ENCODE results near the gene USP15.
A peak's percentile ranks its signal among the peaks of the same experiment; 100 is the strongest.

USP15 gene

GRCh38 chr12:62285284-62285683 is 25.1 kb downstream of the USP15 start:
- DNase-seq, result no peak

GRCh38 chr12:62288328-62288727 is 28.1 kb downstream of the USP15 start:
- DNase-seq, result no peak

- no peak for DNase-seq
These were observed 30.6 kb downstream of the USP15 start for GRCh38 chr12:62290846-62291245.

- peak; percentile 15 to 27 for DNase-seq
These were observed 31.9 kb downstream of the USP15 start for GRCh38 chr12:62291864-62292760.

- no peak for DNase-seq
These were observed 32.6 kb downstream of the USP15 start for GRCh38 chr12:62292761-62293344.

- DNase-seq, result no peak
These were observed 34.2 kb downstream of the USP15 start for GRCh38 chr12:62294378-62294777.

GRCh38 chr12:62296001-62296400 is 35.8 kb downstream of the USP15 start:
- DNase-seq, result no peak

- no peak for DNase-seq
These were observed 37.1 kb downstream of the USP15 start for GRCh38 chr12:62297321-62297720.

GRCh38 chr12:62299617-62300016 is 39.4 kb downstream of the USP15 start:
- no peak for DNase-seq

GRCh38 chr12:62301080-62301798 is 41.0 kb downstream of the USP15 start:
- no peak for DNase-seq

- DNase-seq, result no peak
These were observed 41.6 kb downstream of the USP15 start for GRCh38 chr12:62301799-62302133.

GRCh38 chr12:62304560-62304959 is 44.4 kb downstream of the USP15 start:
- no peak for DNase-seq

- no peak for DNase-seq
These were observed 45.6 kb downstream of the USP15 start for GRCh38 chr12:62305778-62306177.

- DNase-seq, result no peak
These were observed 46.6 kb downstream of the USP15 start for GRCh38 chr12:62306569-62307530.

- DNase-seq, result no peak
These were observed 48.0 kb downstream of the USP15 start for GRCh38 chr12:62308201-62308600.

GRCh38 chr12:62313727-62314380 is 53.6 kb downstream of the USP15 start:
- no peak for DNase-seq

- no peak for DNase-seq
These were observed 56.8 kb downstream of the USP15 start for GRCh38 chr12:62317017-62317416.

GRCh38 chr12:62319058-62319457 is 58.9 kb downstream of the USP15 start:
- DNase-seq, result no peak

- DNase-seq, result no peak
These were observed 59.9 kb downstream of the USP15 start for GRCh38 chr12:62320054-62320453.

GRCh38 chr12:62323386-62323785 is 63.2 kb downstream of the USP15 start:
- no peak for DNase-seq

GRCh38 chr12:62328296-62328921 is 68.2 kb downstream of the USP15 start:
- DNase-seq, result no peak

GRCh38 chr12:62331306-62331705 is 71.1 kb downstream of the USP15 start:
- no peak for DNase-seq

Measured in activated CD4-positive, alpha-beta T cell treated with anti-CD3 and anti-CD28 coated beads, Interleukin-2, amount 50 U/mL, for 48 hours (primary cell).